DMS114 treated with DMSO at 0.1 percent for 48 hours (cell line): ENCODE measurements around the gene CWC22.
"Not testable (repeated sequence)": the region's sequence is repeated elsewhere in the genome, so short reads cannot be mapped to it uniquely, and the experiment has no call there.

ENCODE experiments used
- DNase-seq: peaks from one replicate; lab custom pipeline; 2025; ENCODE audit not compliant: unreplicated experiment; lab: John Stamatoyannopoulos, UW

CWC22 gene

GRCh38 chr2:179952658-179953057 is 54.4 kb downstream of the CWC22 start:
- no peak for DNase-seq

GRCh38 chr2:179951680-179952079 is 55.4 kb downstream of the CWC22 start:
- no peak for DNase-seq

- no peak for DNase-seq
These were observed 56.7 kb downstream of the CWC22 start for GRCh38 chr2:179950391-179950790.

GRCh38 chr2:179949438-179949837 is 57.7 kb downstream of the CWC22 start:
- no peak for DNase-seq

GRCh38 chr2:179948058-179948457 is 59.0 kb downstream of the CWC22 start:
- DNase-seq = no peak

GRCh38 chr2:179946810-179947615 is 60.1 kb downstream of the CWC22 start:
- DNase-seq = no peak

GRCh38 chr2:179946346-179946745 is 60.8 kb downstream of the CWC22 start:
- no peak for DNase-seq

- no peak for DNase-seq
These were observed 67.8 kb downstream of the CWC22 start for GRCh38 chr2:179939259-179939658.

- no peak for DNase-seq
These were observed 69.1 kb downstream of the CWC22 start for GRCh38 chr2:179938026-179938425.

- no peak for DNase-seq
These were observed 70.4 kb downstream of the CWC22 start for GRCh38 chr2:179936654-179937053.

GRCh38 chr2:179936141-179936540 is 71.0 kb downstream of the CWC22 start:
- DNase-seq = no peak

- no peak for DNase-seq
These were observed 74.3 kb downstream of the CWC22 start for GRCh38 chr2:179932786-179933185.

GRCh38 chr2:179931502-179931901 is 75.6 kb downstream of the CWC22 start:
- DNase-seq = no peak

- DNase-seq = not testable (repeated sequence)
These were observed 77.1 kb downstream of the CWC22 start for GRCh38 chr2:179929997-179930396.

- DNase-seq = no peak
These were observed 80.1 kb downstream of the CWC22 start for GRCh38 chr2:179927041-179927440.

GRCh38 chr2:179925713-179926112 is 81.4 kb downstream of the CWC22 start:
- no peak for DNase-seq

- DNase-seq = no peak
These were observed 89.8 kb downstream of the CWC22 start for GRCh38 chr2:179917272-179917671.

GRCh38 chr2:179915395-179915992 is 91.6 kb downstream of the CWC22 start:
- no peak for DNase-seq

- DNase-seq = no peak
These were observed 93.3 kb downstream of the CWC22 start for GRCh38 chr2:179913809-179914208.

- DNase-seq = no peak
These were observed 95.5 kb downstream of the CWC22 start for GRCh38 chr2:179911569-179911968.

GRCh38 chr2:179910735-179911113 is 96.4 kb downstream of the CWC22 start:
- no peak for DNase-seq

- DNase-seq = no peak
These were observed 97.0 kb downstream of the CWC22 start for GRCh38 chr2:179909845-179910734.
